ENCODE measurements around the gene LPAR6.

Gene LPAR6

DNA sequence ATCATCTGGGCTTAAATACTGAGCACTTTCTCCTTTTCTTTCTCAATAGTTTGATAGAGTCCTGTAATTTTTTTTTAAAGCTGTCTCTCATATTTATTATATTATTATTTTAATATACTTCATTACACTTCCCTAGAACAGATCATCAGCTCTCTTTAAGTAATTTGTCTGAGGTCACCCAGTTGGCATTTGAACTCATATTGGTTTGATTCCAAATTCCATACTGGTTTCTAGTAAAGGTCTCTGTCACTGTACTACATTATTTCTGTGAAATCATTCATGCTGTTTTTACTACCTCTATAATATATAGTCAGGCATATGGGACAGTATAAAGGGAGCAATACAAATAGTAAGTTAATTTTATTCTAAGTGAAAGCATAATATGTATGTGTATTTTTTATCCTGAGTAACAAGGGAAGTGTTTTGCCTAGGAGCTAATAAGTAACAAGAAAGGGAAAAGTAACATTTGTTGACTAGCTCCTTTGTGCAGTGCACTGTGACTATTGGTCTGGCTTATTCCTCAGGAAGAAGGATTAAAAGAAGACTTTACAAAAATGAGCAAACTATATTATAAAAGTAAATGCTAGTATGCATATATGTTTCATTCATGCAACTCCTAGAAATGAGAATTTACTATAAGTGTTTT, 14.3 kb downstream of the LPAR6 start:
- Histone ChIP-seq H3K27me3 (no peaks in the 10 kb centered on the region), H3K9me3 (no peaks in the 10 kb centered on the region), H3K27ac (no peak overlapping the region), H3K4me3 (ENCODE audit: low read depth in 1 of 2, low read length in 1 of 2) (no peak overlapping the region), H3K36me3 (no peaks in the 10 kb centered on the region), H3K4me1 (ENCODE audit: control insufficient read depth in 1 of 2, insufficient read depth in 1 of 2, low read depth in 1 of 2, low read length in 1 of 2) (peaks cover 29 to 41% of the 10 kb centered on the region in 2 experiments)
- TF ChIP-seq, protein P1, sequence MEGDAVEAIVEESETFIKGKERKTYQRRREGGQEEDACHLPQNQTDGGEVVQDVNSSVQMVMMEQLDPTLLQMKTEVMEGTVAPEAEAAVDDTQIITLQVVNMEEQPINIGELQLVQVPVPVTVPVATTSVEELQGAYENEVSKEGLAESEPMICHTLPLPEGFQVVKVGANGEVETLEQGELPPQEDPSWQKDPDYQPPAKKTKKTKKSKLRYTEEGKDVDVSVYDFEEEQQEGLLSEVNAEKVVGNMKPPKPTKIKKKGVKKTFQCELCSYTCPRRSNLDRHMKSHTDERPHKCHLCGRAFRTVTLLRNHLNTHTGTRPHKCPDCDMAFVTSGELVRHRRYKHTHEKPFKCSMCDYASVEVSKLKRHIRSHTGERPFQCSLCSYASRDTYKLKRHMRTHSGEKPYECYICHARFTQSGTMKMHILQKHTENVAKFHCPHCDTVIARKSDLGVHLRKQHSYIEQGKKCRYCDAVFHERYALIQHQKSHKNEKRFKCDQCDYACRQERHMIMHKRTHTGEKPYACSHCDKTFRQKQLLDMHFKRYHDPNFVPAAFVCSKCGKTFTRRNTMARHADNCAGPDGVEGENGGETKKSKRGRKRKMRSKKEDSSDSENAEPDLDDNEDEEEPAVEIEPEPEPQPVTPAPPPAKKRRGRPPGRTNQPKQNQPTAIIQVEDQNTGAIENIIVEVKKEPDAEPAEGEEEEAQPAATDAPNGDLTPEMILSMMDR (IDR thresholded peaks at IDR 0.05), result no peak

DNA sequence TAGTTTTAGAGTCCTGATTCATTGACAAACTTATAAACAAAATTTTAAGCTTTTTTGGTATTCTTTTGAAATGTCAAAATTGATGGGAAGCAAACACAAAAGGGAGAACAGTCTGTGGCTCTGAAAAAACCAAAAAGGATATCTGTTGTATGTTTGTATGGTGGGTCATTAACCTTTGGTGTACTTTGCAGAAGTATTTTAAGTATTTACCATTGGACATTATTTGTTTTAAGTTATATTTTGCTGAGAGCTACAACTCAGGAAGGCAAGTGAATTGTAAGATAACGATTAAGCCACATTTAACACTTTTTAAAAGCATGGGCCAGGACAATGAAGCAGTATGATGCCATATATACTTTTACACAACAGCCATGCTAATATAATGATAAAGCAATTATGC, 15.2 kb downstream of the LPAR6 start:
- Histone ChIP-seq H3K4me1 (ENCODE audit: control insufficient read depth in 1 of 2, insufficient read depth in 1 of 2, low read depth in 1 of 2, low read length in 1 of 2) (peaks cover 26 to 37% of the 10 kb centered on the region in 2 experiments), H3K27me3 (no peaks in the 10 kb centered on the region), H3K27ac (no peak overlapping the region), H3K36me3 (no peaks in the 10 kb centered on the region), H3K4me3 (ENCODE audit: low read depth in 1 of 2, low read length in 1 of 2) (no peak overlapping the region), H3K9me3 (no peaks in the 10 kb centered on the region)
- TF ChIP-seq, protein P1 (IDR thresholded peaks at IDR 0.05), result no peak

DNA sequence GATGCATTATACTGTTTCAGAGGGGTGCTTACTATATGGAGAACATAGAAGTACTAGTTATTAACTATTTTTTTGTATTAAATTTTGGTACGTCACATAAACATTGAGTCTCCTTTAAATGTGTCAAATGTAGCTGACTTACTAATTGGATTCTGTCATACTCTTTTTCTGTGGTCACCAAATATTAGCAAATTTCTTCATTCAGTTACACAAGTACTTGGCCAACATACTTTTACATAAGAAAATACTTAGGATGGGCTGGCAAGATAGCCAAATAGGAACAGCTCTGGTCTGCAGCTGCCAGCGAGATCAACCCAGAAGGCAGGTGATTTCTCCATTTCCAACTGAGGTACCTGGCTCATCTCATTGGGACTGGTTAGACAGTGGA, 19.2 kb downstream of the LPAR6 start:
- peaks cover 14 to 18% of the 10 kb centered on the region in 2 experiments for H3K4me1 ChIP-seq (ENCODE audit: control insufficient read depth in 1 of 2, insufficient read depth in 1 of 2, low read depth in 1 of 2, low read length in 1 of 2)
- TF ChIP-seq, protein P1 (IDR thresholded peaks at IDR 0.05), result no peak
- no peaks in the 10 kb centered on the region for H3K27me3 ChIP-seq
- no peaks in the 10 kb centered on the region for H3K9me3 ChIP-seq
- no peaks in the 10 kb centered on the region for H3K36me3 ChIP-seq
- peak overlapping the region; percentile 55 for H3K27ac ChIP-seq
- no peak overlapping the region for H3K4me3 ChIP-seq (ENCODE audit: low read depth in 1 of 2, low read length in 1 of 2)

DNA sequence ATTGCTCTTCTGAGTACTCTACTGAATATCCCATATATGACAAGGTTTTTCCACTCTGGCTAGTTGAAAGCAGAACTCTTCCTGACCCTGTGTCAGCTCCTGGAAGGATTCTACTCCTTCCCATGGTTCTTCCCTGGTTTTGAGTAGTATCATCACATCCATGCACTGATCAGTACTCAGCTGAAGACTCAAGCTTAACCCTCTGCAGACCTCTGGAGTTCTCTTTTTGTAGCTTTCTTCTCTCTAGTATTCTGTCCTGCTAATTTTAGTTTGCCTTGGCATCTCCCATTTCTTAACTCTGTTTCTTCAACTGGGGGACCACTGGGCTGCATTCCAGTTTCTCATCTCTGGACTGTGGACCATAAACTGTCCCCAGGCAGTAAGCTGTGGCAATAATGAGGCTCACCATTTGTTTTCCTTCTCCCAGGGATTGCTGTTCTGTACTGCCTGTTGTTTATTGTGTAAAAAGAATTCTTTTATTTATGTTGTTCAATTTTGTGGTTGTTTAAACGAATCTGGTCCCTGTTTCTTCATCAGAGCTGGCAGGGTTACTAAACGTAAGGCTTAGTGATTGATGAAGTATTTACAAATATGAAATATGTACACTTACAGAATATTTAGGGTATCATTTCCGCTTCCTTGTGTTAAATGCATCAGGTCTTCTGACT, 19.7 kb downstream of the LPAR6 start:
- H3K9me3 ChIP-seq, result no peaks in the 10 kb centered on the region
- TF ChIP-seq, protein P1 (IDR thresholded peaks at IDR 0.05), result no peak
- no peaks in the 10 kb centered on the region for H3K27me3 ChIP-seq
- H3K36me3 ChIP-seq, result no peaks in the 10 kb centered on the region
- H3K4me1 ChIP-seq (ENCODE audit: control insufficient read depth in 1 of 2, insufficient read depth in 1 of 2, low read depth in 1 of 2, low read length in 1 of 2), result peaks cover 14 to 18% of the 10 kb centered on the region in 2 experiments
- H3K4me3 ChIP-seq (ENCODE audit: low read depth in 1 of 2, low read length in 1 of 2), result no peak overlapping the region
- peak overlapping the region; percentile 55 for H3K27ac ChIP-seq

DNA sequence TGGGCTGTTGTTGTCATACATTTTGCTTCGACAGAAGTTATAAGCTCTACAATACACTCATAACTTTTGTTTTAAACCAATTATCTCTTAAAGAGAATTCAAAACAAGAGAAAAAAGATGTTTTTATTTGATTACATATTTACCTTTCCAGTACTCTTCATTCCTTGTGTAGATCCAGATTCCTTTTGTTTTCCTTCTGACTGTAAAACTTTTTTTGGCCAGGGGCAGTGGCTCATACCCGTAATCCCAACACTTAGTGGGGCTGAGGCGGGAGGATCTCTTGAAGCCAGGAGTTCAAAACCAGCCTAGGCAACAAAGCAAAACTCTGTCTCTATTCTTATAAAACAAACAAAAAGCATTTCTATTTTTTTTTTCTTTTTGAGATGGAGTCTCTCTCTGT, 21.7 kb downstream of the LPAR6 start:
- Histone ChIP-seq H3K36me3 (no peaks in the 10 kb centered on the region), H3K9me3 (no peaks in the 10 kb centered on the region), H3K27me3 (no peaks in the 10 kb centered on the region), H3K4me1 (ENCODE audit: control insufficient read depth in 1 of 2, insufficient read depth in 1 of 2, low read depth in 1 of 2, low read length in 1 of 2) (peaks cover 14 to 18% of the 10 kb centered on the region in 2 experiments), H3K4me3 (ENCODE audit: low read depth in 1 of 2, low read length in 1 of 2) (no peak overlapping the region), H3K27ac (no peak overlapping the region)
- TF ChIP-seq, protein P1 (IDR thresholded peaks at IDR 0.05), result no peak
